RWPE1 (cell line): ENCODE data around the gene BBLN.
A peak's percentile ranks its signal among the peaks of the same experiment; 100 is the strongest.

Experiments used
- CTCF ChIA-PET: fragments of 350-600 bp; sonication (Branson Sonifier 250); formaldehyde crosslinking; extraction: SDS; loops from one replicate; lab custom pipeline; 2021; lab: Yijun Ruan, JAX
- POLR2A ChIA-PET: fragments of 400-600 bp; formaldehyde crosslinking; extraction: SDS; loops from one replicate; lab custom pipeline; 2020; ENCODE audit warnings: antibody characterized with exemption; ENCODE audit not compliant: low non-redundant PET; lab: Yijun Ruan, JAX
- DNase-seq: peaks from one replicate; pipeline ENCODE4 v3.0.0; 2012; ENCODE audit warnings: low spot score
- H3K27ac ChIP-seq: fragments of 450-650 bp; 2 replicates; pipeline ENCODE4 v1.5.1; 2017
- TF ChIP-seq, protein P1 (sequence below): fragments of 450-650 bp; conservative IDR thresholded peaks from 2 replicates; pipeline ENCODE4 v1.5.1; 2017; ENCODE audit warnings: low read depth, mild to moderate bottlenecking

The BBLN gene

DNA sequence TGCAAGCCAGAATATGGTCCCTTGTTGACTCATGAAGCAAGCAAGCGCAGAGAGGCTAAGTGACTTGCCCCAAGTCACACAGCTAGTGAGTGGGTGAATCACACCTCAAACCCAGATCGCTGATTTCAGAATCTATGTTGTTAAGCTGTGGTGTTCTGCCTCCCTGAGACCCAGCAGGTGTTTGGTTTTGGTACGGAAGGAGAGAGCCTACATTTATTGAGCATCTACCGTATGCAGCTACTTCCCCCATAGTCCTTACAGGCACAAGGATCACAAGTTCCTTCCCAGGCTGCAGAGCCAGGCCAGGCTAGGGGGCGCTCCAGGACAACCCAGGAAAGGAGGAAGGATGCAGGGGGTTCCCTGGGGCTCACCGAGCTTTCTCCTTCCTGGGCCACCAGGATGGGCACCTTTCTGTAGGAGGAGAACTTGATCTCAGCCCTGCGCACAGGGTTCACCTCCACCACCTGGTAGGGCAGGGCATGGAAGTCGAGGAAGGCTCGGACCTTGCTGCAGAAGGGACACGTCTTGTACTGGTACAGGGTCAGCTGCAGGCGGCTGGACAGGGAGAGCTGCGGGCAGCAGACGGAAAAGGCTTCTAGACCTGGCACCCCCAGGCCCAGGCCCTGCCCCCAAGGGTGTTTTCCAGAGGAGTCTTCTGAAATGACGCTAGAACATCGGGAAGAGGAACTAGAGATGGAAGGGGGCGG lies 35.0 kb upstream of the BBLN start:
- ChIA-PET CTCF (interaction anchor here (0.6 to 4.2 kb wide), 19 partner anchors 7 to 975 kb away, joined by 3 to 40 read pairs (median 4); partner anchors contain the start of gene BBLN), POLR2A (interaction anchor here (0.6 kb wide), 1 partner anchor 58 kb away, joined by 3 read pairs; no protein-coding TSS in a partner anchor)
- H3K27ac ChIP-seq = peak overlapping the region; percentile 95
- no peak for DNase-seq
- TF ChIP-seq, protein P1, sequence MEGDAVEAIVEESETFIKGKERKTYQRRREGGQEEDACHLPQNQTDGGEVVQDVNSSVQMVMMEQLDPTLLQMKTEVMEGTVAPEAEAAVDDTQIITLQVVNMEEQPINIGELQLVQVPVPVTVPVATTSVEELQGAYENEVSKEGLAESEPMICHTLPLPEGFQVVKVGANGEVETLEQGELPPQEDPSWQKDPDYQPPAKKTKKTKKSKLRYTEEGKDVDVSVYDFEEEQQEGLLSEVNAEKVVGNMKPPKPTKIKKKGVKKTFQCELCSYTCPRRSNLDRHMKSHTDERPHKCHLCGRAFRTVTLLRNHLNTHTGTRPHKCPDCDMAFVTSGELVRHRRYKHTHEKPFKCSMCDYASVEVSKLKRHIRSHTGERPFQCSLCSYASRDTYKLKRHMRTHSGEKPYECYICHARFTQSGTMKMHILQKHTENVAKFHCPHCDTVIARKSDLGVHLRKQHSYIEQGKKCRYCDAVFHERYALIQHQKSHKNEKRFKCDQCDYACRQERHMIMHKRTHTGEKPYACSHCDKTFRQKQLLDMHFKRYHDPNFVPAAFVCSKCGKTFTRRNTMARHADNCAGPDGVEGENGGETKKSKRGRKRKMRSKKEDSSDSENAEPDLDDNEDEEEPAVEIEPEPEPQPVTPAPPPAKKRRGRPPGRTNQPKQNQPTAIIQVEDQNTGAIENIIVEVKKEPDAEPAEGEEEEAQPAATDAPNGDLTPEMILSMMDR = peak; percentile 91

DNA sequence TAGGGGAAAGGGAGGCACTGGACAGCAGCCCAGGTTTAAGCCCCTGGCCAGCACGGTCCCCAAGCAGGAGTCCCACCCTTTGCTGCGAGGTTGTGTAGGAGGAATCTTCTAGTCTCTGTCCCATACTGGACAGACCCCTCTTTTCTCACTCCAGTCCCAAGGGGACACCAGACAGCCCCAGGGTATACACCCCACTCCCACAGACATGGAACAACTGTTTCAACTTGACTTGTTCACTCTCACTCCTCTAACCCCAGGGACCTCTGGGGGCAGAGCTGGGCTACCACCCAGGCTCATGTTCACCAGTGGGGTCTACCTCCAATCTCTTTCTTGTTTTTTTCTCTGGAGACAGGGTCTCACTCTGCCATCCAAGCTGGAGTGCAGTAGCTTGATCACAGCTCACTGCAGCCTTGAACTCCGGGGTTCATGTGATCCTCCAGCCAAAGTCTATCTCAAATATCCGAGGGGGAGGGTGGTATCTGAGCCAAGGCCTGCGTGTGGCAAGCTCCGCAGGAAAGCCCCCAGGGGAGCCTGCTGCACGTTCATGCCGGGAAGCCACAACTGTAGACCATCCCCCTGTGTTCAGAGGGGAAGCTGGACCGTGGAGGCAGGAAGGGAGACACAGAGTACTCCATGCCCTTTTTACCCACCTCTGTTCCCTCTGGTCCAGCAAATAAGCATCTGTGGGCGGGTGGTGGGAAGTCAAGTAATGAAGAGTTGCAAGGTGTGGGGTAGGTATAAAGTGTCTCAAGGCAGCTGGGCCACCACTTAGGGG lies 34.3 kb upstream of the BBLN start:
- DNase-seq = no peak
- POLR2A ChIA-PET = interaction anchor here (0.6 to 0.7 kb wide), 4 partner anchors 57 to 126 kb away, joined by 3 read pairs; no protein-coding TSS in a partner anchor
- CTCF ChIA-PET = interaction anchor here (0.6 to 4.2 kb wide), 7 partner anchors 8 to 100 kb away, joined by 3 to 40 read pairs (median 8); no protein-coding TSS in a partner anchor
- TF ChIP-seq, protein P1 = no peak
- peak overlapping the region; percentile 95 for H3K27ac ChIP-seq

DNA sequence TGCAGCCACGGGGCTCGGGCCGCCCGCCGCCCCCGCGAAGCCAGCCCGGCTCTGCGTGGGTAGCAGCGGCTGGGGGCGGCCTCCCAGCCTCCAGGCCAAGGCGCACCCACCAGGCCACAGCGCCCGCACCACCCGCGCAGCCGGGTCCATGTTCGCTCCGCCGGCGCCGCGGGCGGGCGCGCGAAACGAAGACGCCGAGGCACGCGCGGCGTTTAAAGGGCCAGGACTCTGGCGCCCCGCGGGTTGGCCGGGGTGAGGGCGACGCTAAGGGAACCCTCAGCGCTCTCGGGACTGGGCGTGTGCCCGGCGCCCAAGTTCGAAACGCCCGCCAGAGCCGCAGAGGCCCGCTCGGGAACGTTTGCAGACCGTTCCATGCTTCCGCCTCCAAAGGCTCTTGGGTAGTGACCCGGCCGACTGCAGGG lies 32.5 kb upstream of the BBLN start, which contains the start of gene PTGES2:
Gene PTGES2 (minus strand): TSS at position 162 of the 422 bp plus-strand sequence. CDS start 12 bp downstream, at position 150.
- ChIA-PET CTCF (interaction anchor here (1.0 to 4.2 kb wide), 2 partner anchors 10 to 15 kb away, joined by 3 to 40 read pairs; no protein-coding TSS in a partner anchor), POLR2A (interaction anchor here (0.6 to 2.0 kb wide), 2 partner anchors 33 to 238 kb away, joined by 4 to 7 read pairs; partner anchors contain the start of gene BBLN)
- DNase-seq = peak; percentile 83
- TF ChIP-seq, protein P1 = no peak
- peak within 1 kb of the TSS; percentile 95 for H3K27ac ChIP-seq

DNA sequence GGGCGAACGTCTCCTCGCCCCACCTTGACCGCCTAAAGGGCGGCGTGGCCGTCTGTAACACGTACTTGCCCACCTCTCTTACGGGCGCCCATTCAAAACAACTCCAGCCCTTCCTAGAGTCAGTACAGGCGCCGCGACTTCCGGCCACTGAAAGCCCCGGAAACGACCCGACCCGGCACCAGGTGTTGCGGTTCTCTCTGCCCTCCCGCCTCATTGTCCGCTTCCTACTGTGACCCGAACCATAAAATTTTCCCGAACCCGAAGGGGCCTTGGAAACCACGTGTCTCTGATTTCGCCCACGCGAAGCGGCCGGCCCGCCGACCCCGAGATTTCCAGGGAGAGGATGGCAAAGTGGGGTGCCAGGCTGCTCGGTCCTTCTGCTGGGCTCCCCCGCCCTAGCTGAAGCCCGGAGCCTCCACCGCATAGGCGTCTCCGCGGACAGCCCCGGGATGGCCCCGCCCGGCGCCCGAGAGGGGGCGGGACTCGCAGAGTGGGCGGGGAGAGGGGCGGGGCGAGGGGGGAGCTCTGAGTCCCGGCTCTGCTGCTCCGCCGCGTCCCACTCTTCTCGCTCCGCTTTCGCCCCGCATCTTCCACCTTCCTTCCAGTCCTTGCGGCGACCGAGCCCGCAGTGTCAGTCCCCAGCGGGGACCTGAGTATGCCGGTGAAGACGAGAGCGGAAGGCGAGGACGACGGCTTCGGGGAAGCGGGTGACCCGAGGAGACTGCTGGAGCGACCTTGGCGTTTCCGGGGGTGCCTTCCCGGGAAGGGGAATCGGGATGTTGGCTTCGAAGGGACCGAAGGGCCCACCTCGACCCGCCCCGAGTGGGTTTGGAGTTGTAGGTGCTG lies 31.9 kb upstream of the BBLN start:
- ChIA-PET POLR2A (interaction anchor here (0.6 to 2.0 kb wide), 6 partner anchors 8 to 239 kb away, joined by 3 to 7 read pairs (median 4); partner anchors contain the start of gene BBLN), CTCF (interaction anchor here (0.6 to 4.2 kb wide), 4 partner anchors 10 to 173 kb away, joined by 3 to 40 read pairs (median 4); no protein-coding TSS in a partner anchor)
- TF ChIP-seq, protein P1 = no peak
- peak; percentile 94 for DNase-seq
- H3K27ac ChIP-seq = peak overlapping the region; percentile 95

DNA sequence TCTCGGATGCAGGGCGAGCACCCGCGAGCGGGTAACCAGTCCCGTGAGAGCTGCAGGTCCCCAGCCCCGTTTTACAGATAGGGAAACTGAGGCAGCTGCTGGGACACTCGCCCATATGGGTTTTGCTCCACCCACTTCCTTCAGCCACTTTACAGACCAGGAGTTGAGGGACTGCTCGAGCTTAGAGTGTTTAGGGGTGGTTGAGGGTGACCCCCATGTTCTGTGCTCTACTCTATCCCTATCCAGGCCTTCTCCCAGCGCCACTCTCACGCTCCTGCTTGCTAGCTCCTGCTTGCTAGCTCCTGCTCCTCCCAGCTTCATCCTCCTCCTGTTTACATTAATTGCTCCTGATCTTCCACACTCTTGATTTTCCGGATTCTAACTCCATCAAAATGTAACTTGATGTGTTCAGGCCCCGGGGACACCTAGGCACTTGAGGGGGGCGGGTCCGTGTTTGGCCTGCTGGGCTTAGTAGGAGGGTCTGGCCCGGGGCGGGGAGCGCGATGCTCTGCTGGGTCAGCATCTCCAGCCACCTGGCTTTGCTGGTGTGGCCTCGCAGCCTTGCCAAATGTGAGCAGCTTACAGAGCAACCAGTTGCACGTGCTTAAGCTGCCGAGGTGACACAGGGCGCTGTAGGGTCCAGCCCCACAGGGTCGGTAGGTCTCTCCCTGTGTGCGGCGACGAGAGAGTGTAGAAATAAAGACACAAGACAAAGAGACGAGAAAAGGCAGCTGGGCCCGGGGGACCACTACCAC lies 31.1 kb upstream of the BBLN start:
- POLR2A ChIA-PET = interaction anchor here (0.5 to 2.0 kb wide), 5 partner anchors 13 to 163 kb away, joined by 3 to 7 read pairs (median 5); partner anchors contain the start of gene BBLN
- DNase-seq = no peak
- CTCF ChIA-PET = interaction anchor here (0.8 to 4.2 kb wide), 3 partner anchors 11 to 25 kb away, joined by 3 to 40 read pairs (median 4); no protein-coding TSS in a partner anchor
- TF ChIP-seq, protein P1 = no peak
- peak overlapping the region; percentile 95 for H3K27ac ChIP-seq
